ENCODE measurements around the gene MAP6D1.

Gene MAP6D1

DNA sequence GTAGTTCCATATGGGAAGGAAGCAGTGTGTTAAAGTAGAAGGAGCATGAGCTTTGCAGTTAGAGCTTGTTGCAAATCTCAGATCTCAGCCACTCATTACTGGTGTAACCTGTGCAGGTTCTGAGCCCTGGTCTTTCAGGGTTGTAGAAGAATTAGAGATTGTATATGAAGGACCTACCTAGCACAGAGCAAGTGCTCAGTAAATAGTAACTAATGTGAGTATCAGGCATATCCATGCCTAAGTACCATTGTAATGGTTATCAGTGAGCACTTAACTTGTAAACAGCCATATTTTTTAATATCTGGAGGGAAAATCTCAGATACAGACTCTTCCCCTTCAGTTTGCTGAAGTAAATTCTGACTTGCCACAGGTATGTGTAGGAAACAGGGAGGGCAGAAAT lies 59.3 kb downstream of the MAP6D1 start:
- in situ Hi-C loops (cut with HindIII; ENCODE audit: low sequenced_read_pairs): no loop called here

Measured in DLD1 (cell line).